B cell (primary cell): ENCODE results near the gene SP140. TPM values are rescaled to one million over a fixed set of nuclear protein-coding genes. Genes with fewer than 3 reads are reported as not detected.

Experiments
- ATAC-seq: fragments of 200-7000 bp; cut with Tn5 transposase; one replicate; pipeline ENCODE4 v1.10.0; 2021; ENCODE audit warnings: low read depth, mild to moderate bottlenecking, moderate number of reproducible peaks, moderate library complexity
- CTCF ChIA-PET: fragments of 350-600 bp; sonication (Branson Sonifier 250); formaldehyde crosslinking; loops from one replicate; lab custom pipeline; 2021; ENCODE audit warnings: antibody characterized with exemption, inconsistent platforms; lab: Charles Lee
- POLR2A ChIA-PET: fragments of 350-600 bp; sonication (Branson Sonifier 250); formaldehyde crosslinking; loops from one replicate; lab custom pipeline; 2021; ENCODE audit warnings: antibody characterized with exemption; lab: Charles Lee
- DNase-seq: peaks from one replicate; pipeline ENCODE4 v3.0.0; 2013
- H2AFZ ChIP-seq: 2 replicates; pipeline ENCODE4 v1.6.1; 2012; ENCODE audit warnings: mild to moderate bottlenecking, low read depth, low read length; ENCODE audit not compliant: insufficient read depth, poor library complexity, severe bottlenecking
- H3K27ac ChIP-seq, 2 donors: 1 replicate in 1 of 2; 2 replicates in 1 of 2; pipeline ENCODE4 v1.5.1; 2012 to 2013; ENCODE audit warnings: low read length in 2 of 2, mild to moderate bottlenecking in 2 of 2, moderate library complexity in 1 of 2
- H3K27me3 ChIP-seq, 4 experiments: fragments of 200-600 bp in 1 of 4; sonication (generic) in 1 of 4; replicated peaks in 1 of 4; 1 replicate in 2 of 4; 2 replicates in 2 of 4; pipeline versions ENCODE4 v1.6.1 to v1.7.0; 2013 to 2016; ENCODE audit warnings: low read length in 3 of 4, mild to moderate bottlenecking in 2 of 4, mixed read lengths in 1 of 4, moderate library complexity in 1 of 4; ENCODE audit not compliant: insufficient read depth in 4 of 4, control insufficient read depth in 3 of 4; ENCODE audit errors: control extremely low read depth in 1 of 4
- H3K36me3 ChIP-seq, 2 experiments: replicated peaks in 1 of 2; 1 replicate in 1 of 2; 2 replicates in 1 of 2; pipeline versions ENCODE4 v1.6.1 to v1.7.1; 2013; ENCODE audit warnings: low read length in 1 of 2; ENCODE audit not compliant: insufficient read depth in 2 of 2, control insufficient read depth in 1 of 2; ENCODE audit errors: control extremely low read depth in 1 of 2, extremely low read depth in 1 of 2
- H3K4me1 ChIP-seq, 2 donors: fragments of 200-600 bp in 1 of 2; sonication (generic) in 1 of 2; 1 replicate in 1 of 2; 2 replicates in 1 of 2; pipeline versions ENCODE4 v1.5.1 to v1.6.1; 2013 to 2017; ENCODE audit warnings: low read length in 2 of 2; ENCODE audit not compliant: control insufficient read depth in 2 of 2, insufficient read depth in 2 of 2
- H3K4me2 ChIP-seq: replicated peaks from 2 replicates; pipeline ENCODE3; 2012; ENCODE audit warnings: mild to moderate bottlenecking, low read depth, low read length; ENCODE audit not compliant: poor library complexity, severe bottlenecking
- H3K4me3 ChIP-seq, 5 experiments: fragments of 200-600 bp in 1 of 5; sonication (generic) in 1 of 5; 1 replicate in 3 of 5; 2 replicates in 2 of 5; pipeline versions ENCODE4 v1.5.1 to v1.7.0; 2011 to 2016; ENCODE audit warnings: low read length in 4 of 5, mild to moderate bottlenecking in 4 of 5, low read depth in 2 of 5, control low read depth in 1 of 5, moderate library complexity in 1 of 5; ENCODE audit not compliant: insufficient read depth in 1 of 5; ENCODE audit errors: control extremely low read depth in 1 of 5, extremely low read depth in 1 of 5
- H3K79me2 ChIP-seq: fragments of 200-600 bp; sonication (generic); one replicate; pipeline ENCODE4 v1.6.0; 2016; ENCODE audit warnings: low read length; ENCODE audit not compliant: control insufficient read depth, insufficient read depth
- H3K9ac ChIP-seq: fragments of 200-600 bp; sonication (generic); 2 replicates; pipeline ENCODE4 v1.6.1; 2017; ENCODE audit warnings: mild to moderate bottlenecking, low read length, moderate library complexity
- H3K9me3 ChIP-seq, 3 donors: one replicate each; pipeline versions ENCODE4 v1.6.1 to v1.7.1; 2013; ENCODE audit warnings: low read length in 2 of 3; ENCODE audit not compliant: control insufficient read depth in 2 of 3, insufficient read depth in 1 of 3; ENCODE audit errors: control extremely low read depth in 1 of 3
- H4K20me1 ChIP-seq: 2 replicates; pipeline ENCODE4 v1.6.0; 2012; ENCODE audit warnings: mild to moderate bottlenecking, low read length; ENCODE audit not compliant: insufficient read depth, control insufficient read depth, poor library complexity, severe bottlenecking
- H3K27ac Mint-ChIP-seq: one replicate; pipeline ENCODE4 v1.8.0; 2021; ENCODE audit warnings: mixed read lengths
- H3K27me3 Mint-ChIP-seq: one replicate; pipeline ENCODE4 v1.8.0; 2021; ENCODE audit warnings: mixed read lengths
- H3K4me1 Mint-ChIP-seq: one replicate; pipeline ENCODE4 v1.8.0; 2021; ENCODE audit warnings: mixed read lengths
- H3K4me3 Mint-ChIP-seq: one replicate; pipeline ENCODE4 v1.8.0; 2021; ENCODE audit warnings: mixed read lengths
- H3K9me3 Mint-ChIP-seq: one replicate; pipeline ENCODE4 v1.8.0; 2022; ENCODE audit warnings: mixed read lengths; ENCODE audit not compliant: insufficient read depth
- EZH2 ChIP-seq: IDR thresholded peaks from 2 replicates; pipeline ENCODE4 v1.6.1; 2012; ENCODE audit warnings: borderline replicate concordance, low read depth, mild to moderate bottlenecking, moderate library complexity, low read length; ENCODE audit not compliant: insufficient read depth, poor library complexity, severe bottlenecking
- WGBS: methylation state at CpG from one replicate; pipeline ENCODE4 v1.1.5; 2013; ENCODE audit warnings: missing lambda C conversion rate; ENCODE audit not compliant: insufficient coverage; 5-methylcytosine and 5-hydroxymethylcytosine counted together
- intact Hi-C: fragments of 100-400 bp; cut with micrococcal nuclease; formaldehyde crosslinking; loops from one replicate; pipeline ENCODE4 v1.10.0; 2022
- polyA plus RNA-seq: library from polyadenylated mRNA; depleted of rRNA; stranded (reverse); fragments of >200 nt; gene quantifications from 2 replicates; pipeline ENCODE4 v1.2.3, GENCODE V29; 2012
- total RNA-seq, 2 donors: library from RNA; stranded (reverse); fragments of 120-200 nt in 1 of 2; gene quantifications; 1 replicate in 1 of 2; 2 replicates in 1 of 2; pipeline versions ENCODE4 v1.2.3 to v1.2.4, GENCODE V29; 2013 to 2022
- TF ChIP-seq, protein P1 (sequence below): fragments of 200-600 bp; IDR thresholded peaks from one replicate; pipeline ENCODE4 v1.8.0; 2022; ENCODE audit warnings: antibody characterized with exemption, mild to moderate bottlenecking

SP140 gene
- total and polyA plus RNA-seq, 2 donors (not counting 1 experiment from before 2014, with no cell fraction given): 78.7 to 411 TPM

DNA sequence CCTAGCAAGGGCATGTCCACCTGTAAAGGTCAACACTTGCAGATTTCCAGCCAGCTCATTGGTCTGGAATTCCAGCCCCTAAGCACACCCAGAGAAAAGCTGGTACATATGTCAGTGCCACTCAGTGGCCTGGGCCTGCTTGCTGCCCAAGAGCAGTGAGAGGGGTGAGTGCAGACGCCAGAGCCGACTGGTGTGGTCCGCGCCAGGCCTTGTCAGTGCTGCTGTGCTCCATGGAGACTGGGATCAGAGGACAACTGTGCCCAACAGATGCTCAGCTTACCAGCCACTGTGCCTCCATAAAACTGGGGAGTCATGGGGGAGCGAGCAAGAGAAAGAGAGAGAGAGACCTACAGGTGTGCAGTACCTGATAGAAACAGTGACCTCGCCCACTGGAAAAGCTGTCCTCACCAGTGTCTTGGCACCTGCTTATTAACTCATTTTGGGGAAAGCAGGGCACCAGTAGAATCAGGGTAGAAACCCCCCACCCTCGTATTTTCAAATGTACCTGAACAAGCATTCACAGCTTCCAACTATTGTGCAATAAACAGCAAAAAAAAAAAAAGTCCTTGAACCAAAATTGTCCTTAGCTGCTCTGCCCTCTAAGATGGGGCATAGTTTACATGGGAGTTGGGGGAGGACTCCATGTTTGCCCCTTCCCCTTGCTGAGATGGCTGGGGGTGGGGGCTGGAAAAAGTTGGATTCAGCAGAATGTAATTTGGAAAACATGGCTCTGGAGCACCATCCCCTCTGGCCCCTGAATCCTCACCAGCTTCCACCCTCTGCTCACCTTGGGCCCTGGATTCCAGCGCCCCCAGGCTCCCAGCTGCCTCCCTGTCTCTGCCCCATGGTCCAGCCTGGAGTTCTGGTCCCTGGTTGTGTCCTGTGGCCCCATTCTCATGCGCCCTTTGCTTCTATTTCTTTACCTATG is 100.0 kb downstream of the SP140 start:
- ATAC-seq: no peak
- Mint-ChIP-seq H3K27me3 (no peaks in the 10 kb centered on the region), H3K27ac (peak overlapping the region; percentile 88), H3K4me3 (peak overlapping the region; percentile 76), H3K4me1 (peaks cover 72% of the 10 kb centered on the region), H3K9me3 (no peaks in the 10 kb centered on the region)
- no peak for TF ChIP-seq EZH2
- TF ChIP-seq, protein P1, sequence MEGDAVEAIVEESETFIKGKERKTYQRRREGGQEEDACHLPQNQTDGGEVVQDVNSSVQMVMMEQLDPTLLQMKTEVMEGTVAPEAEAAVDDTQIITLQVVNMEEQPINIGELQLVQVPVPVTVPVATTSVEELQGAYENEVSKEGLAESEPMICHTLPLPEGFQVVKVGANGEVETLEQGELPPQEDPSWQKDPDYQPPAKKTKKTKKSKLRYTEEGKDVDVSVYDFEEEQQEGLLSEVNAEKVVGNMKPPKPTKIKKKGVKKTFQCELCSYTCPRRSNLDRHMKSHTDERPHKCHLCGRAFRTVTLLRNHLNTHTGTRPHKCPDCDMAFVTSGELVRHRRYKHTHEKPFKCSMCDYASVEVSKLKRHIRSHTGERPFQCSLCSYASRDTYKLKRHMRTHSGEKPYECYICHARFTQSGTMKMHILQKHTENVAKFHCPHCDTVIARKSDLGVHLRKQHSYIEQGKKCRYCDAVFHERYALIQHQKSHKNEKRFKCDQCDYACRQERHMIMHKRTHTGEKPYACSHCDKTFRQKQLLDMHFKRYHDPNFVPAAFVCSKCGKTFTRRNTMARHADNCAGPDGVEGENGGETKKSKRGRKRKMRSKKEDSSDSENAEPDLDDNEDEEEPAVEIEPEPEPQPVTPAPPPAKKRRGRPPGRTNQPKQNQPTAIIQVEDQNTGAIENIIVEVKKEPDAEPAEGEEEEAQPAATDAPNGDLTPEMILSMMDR: no peak
- DNase-seq: no peak
- peak overlapping the region; percentile 26 for H3K4me2 ChIP-seq
- H3K79me2 ChIP-seq: peaks cover 68% of the 10 kb centered on the region
- no peak overlapping the region for H3K9ac ChIP-seq
- H3K4me3 ChIP-seq: no peak overlapping the region
- H3K9me3 ChIP-seq: peaks cover 0 to 14% (median 0%) of the 10 kb centered on the region in 3 donors
- H3K36me3 ChIP-seq: peaks cover 0 to 19% of the 10 kb centered on the region in 2 experiments
- intact Hi-C loops: loop anchor here (2.0 to 5.0 kb wide), 4 partner anchors 23 to 387 kb away; partner anchors contain the start of gene CAB39
- 100% methylated on average over 5 of the region's 9 CpGs for WGBS
- peak overlapping the region in 1 of 2 donors; percentile 95 for H3K27ac ChIP-seq
- H3K27me3 ChIP-seq: no peaks in the 10 kb centered on the region
- POLR2A ChIA-PET: interaction anchor here (0.8 to 1.2 kb wide), 2 partner anchors 9 to 89 kb away, joined by 3 read pairs; no protein-coding TSS in a partner anchor
- no peak overlapping the region for H2AFZ ChIP-seq
- peaks cover 56 to 78% of the 10 kb centered on the region in 2 donors for H3K4me1 ChIP-seq
- no peaks in the 10 kb centered on the region for H4K20me1 ChIP-seq
- CTCF ChIA-PET: no interaction called here
